ENCODE data around the gene GSX2. TPM values are rescaled to one million over a fixed set of nuclear protein-coding genes. Genes with fewer than 3 reads are reported as not detected.

Gene GSX2
- total RNA-seq, 2 donors from 2014 or later = not detected

DNA sequence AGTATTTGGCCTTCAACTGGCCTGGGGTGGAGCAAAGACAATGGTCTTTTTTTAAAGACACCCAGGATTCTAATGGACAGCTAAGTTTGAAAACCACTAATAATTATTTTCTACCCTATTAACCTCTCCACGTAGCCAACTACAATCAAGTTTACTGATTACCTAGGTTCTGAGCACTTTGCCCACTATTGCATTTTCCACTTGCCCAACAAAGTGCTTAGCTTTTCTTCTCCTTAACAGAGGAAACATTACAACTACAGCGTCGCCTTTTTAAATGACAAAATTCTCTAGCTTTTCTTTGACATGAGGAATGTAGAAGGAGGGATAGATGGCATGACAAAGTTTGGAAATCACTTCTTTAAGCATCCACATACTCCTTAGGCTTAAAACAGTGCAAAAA, 37.6 kb upstream of the GSX2 start:
- intact Hi-C loops (cut with DNase I) = no loop called here
- 35 to 39% methylated on average over 3 of the region's 3 CpGs for WGBS, 2 donors
- Histone ChIP-seq H3K4me3 (no peak overlapping the region), H3K36me3 (replicated peaks in 1 of 2; ENCODE audit: insufficient read depth in 1 of 2, low read depth in 2 of 2) (no peaks in the 10 kb centered on the region), H3K9me3 (no peaks in the 10 kb centered on the region), H3K27ac (no peak overlapping the region), H3K4me1 (peaks cover 55% of the 10 kb centered on the region), H3K27me3 (no peaks in the 10 kb centered on the region)
- no peak for DNase-seq
- ATAC-seq = no peak
- TF ChIP-seq CTCF (IDR thresholded peaks at IDR 0.05) (no peak), POLR2A (IDR thresholded peaks at IDR 0.05) (no peak)

DNA sequence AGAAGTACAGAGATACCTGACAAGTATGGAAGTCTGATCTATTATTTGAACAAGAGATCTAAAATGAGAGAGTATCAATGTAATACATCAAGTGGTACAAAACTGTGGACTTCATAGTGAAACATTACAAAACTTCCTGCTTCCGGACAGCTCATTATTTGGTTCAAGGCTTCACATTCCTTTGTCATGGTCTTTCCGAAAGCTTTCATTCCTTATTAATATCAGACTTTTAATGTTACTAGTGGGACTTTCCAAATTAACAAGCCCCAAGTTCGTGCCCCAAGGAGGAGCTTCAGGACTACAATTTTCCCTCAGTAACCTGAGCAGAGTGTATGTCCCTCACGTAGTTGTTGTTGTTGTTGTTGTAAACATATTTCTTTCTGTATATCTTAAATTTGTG, 36.7 kb upstream of the GSX2 start:
- peaks cover 54% of the 10 kb centered on the region for H3K4me1 ChIP-seq
- intact Hi-C loops (cut with DNase I) = no loop called here
- H3K9me3 ChIP-seq = no peaks in the 10 kb centered on the region
- H3K27me3 ChIP-seq = no peaks in the 10 kb centered on the region
- TF ChIP-seq CTCF (IDR thresholded peaks at IDR 0.05) (no peak), POLR2A (IDR thresholded peaks at IDR 0.05) (no peak)
- H3K4me3 ChIP-seq = peak overlapping the region; percentile 51 to 96
- 0 to 1% methylated on average over 4 of the region's 4 CpGs for WGBS, 2 donors
- ATAC-seq (no peak), DNase-seq (no peak)
- no peaks in the 10 kb centered on the region for H3K36me3 ChIP-seq (replicated peaks in 1 of 2; ENCODE audit: insufficient read depth in 1 of 2, low read depth in 2 of 2)
- peak overlapping the region in 3 of 4 donors; percentile 84 to 89 (median 85) for H3K27ac ChIP-seq

GRCh38 chr4:54063737-54064316, 36.1 kb upstream of the GSX2 start:
- Histone ChIP-seq H3K4me1 (peaks cover 54% of the 10 kb centered on the region), H3K4me3 (peak overlapping the region; percentile 51 to 96), H3K27ac (peak overlapping the region; percentile 67 to 89 (median 84)), H3K9me3 (no peaks in the 10 kb centered on the region), H3K36me3 (replicated peaks in 1 of 2; ENCODE audit: insufficient read depth in 1 of 2, low read depth in 2 of 2) (no peaks in the 10 kb centered on the region), H3K27me3 (no peaks in the 10 kb centered on the region)
- intact Hi-C loops (cut with DNase I) = no loop called here
- peak; percentile 10 for ATAC-seq
- TF ChIP-seq CTCF (IDR thresholded peaks at IDR 0.05) (no peak), POLR2A (IDR thresholded peaks at IDR 0.05) (no peak)
- DNase-seq = peak; percentile 30 to 40 (median 38)
- 1% methylated on average over 13 to 35 of the region's 38 CpGs for WGBS, 2 donors

GRCh38 chr4:54064317-54065111, 35.4 kb upstream of the GSX2 start, which contains the start of gene CHIC2:
TSS of gene CHIC2 (minus strand) at chr4:54064605. CDS start at chr4:54064300, 305 bp downstream.
- peak within 1 kb of the TSS; percentile 67 to 89 (median 84) for H3K27ac ChIP-seq
- no peaks in the 10 kb centered on the region for H3K27me3 ChIP-seq
- H3K9me3 ChIP-seq = no peaks in the 10 kb centered on the region
- WGBS, 2 donors = 0% methylated on average over 18 to 85 of the region's 87 CpGs
- intact Hi-C loops (cut with DNase I) = no loop called here
- no peaks in the 10 kb centered on the region for H3K36me3 ChIP-seq (replicated peaks in 1 of 2; ENCODE audit: insufficient read depth in 1 of 2, low read depth in 2 of 2)
- peak; percentile 94 to 96 (median 95) for DNase-seq
- ATAC-seq = peak; percentile 96
- H3K4me3 ChIP-seq = peak within 1 kb of the TSS; percentile 51 to 96
- TF ChIP-seq CTCF (IDR thresholded peaks at IDR 0.05) (no peak), POLR2A (IDR thresholded peaks at IDR 0.05) (peak; percentile 92 to 98 (median 98))
- peaks cover 48% of the 10 kb centered on the region for H3K4me1 ChIP-seq

Data from body of pancreas (tissue), 4 donors.